Esophagus muscularis mucosa (tissue), 4 donors: Measurements from ENCODE around the gene ARMC12.

Source experiments
- CTCF ChIP-seq, 3 experiments: fragments of 200-600 bp in 2 of 3; fragments of 450-650 bp in 1 of 3; sonication (generic) in 2 of 3; IDR thresholded peaks; one replicate each; pipeline ENCODE4 v1.5.1; 2017 to 2019; ENCODE audit warnings: antibody characterized with exemption in 3 of 3, mild to moderate bottlenecking in 2 of 3, moderate library complexity in 1 of 3
- EP300 ChIP-seq: sonication (generic); formaldehyde crosslinking; IDR thresholded peaks from one replicate; pipeline ENCODE4 v1.6.1; 2017; ENCODE audit warnings: antibody characterized with exemption
- POLR2A ChIP-seq: fragments of 450-650 bp; IDR thresholded peaks from one replicate; pipeline ENCODE4 v1.6.1; 2017; ENCODE audit warnings: antibody characterized with exemption, moderate library complexity, mild to moderate bottlenecking, low read depth
- POLR2AphosphoS5 ChIP-seq, 2 donors: sonication (generic); formaldehyde crosslinking; IDR thresholded peaks; one replicate each; pipeline ENCODE4 v1.6.1; 2017; ENCODE audit warnings: antibody characterized with exemption in 2 of 2

GRCh38 chr6:35735452-35735851, 1.4 kb upstream of the ARMC12 start:
- TF ChIP-seq CTCF (IDR thresholded peaks at IDR 0.05) (no peak), POLR2A (no peak), EP300 (no peak), POLR2AphosphoS5 (IDR thresholded peaks at IDR 0.05) (no peak)
